Mesendoderm (in vitro differentiated cells): ENCODE data around the gene KSR2.

Source experiments
- DNase-seq: peaks from one replicate; pipeline ENCODE4 v3.0.0; 2013
- H2AK5ac ChIP-seq: 2 replicates; pipeline ENCODE4 v1.6.1; 2013; ENCODE audit warnings: low read length, inconsistent platforms
- H2BK120ac ChIP-seq: 2 replicates; pipeline ENCODE4 v1.6.1; 2013; ENCODE audit warnings: low read depth, mild to moderate bottlenecking, low read length, moderate library complexity, mixed read lengths
- H2BK15ac ChIP-seq: replicated peaks from 2 replicates; pipeline ENCODE4 v1.6.1; 2013; ENCODE audit warnings: low read depth, mild to moderate bottlenecking, moderate library complexity
- H2BK5ac ChIP-seq: 2 replicates; pipeline ENCODE4 v1.6.1; 2013; ENCODE audit warnings: low read length, inconsistent platforms
- H3K18ac ChIP-seq: 2 replicates; pipeline ENCODE4 v1.6.1; 2013; ENCODE audit warnings: mild to moderate bottlenecking, low read length, mixed read lengths
- H3K23ac ChIP-seq: one replicate; pipeline ENCODE4 v1.6.1; 2013; ENCODE audit warnings: low read length
- H3K27ac ChIP-seq: 2 replicates; pipeline ENCODE4 v1.5.1; 2013; ENCODE audit warnings: low read depth, mild to moderate bottlenecking, inconsistent platforms, low read length, moderate library complexity
- H3K27me3 ChIP-seq: 2 replicates; pipeline ENCODE4 v1.6.1; 2013; ENCODE audit warnings: low read length, control low read depth, mild to moderate bottlenecking, inconsistent platforms; ENCODE audit not compliant: insufficient read depth, poor library complexity
- H3K36me3 ChIP-seq: 2 replicates; pipeline ENCODE4 v1.6.1; 2013; ENCODE audit warnings: low read length, inconsistent platforms; ENCODE audit not compliant: control insufficient read depth, insufficient read depth
- H3K4ac ChIP-seq: one replicate; pipeline ENCODE4 v1.6.1; 2013; ENCODE audit warnings: low read depth, mild to moderate bottlenecking, low read length, moderate library complexity
- H3K4me1 ChIP-seq: 2 replicates; pipeline ENCODE4 v1.6.1; 2013; ENCODE audit warnings: low read depth, low read length, inconsistent platforms; ENCODE audit not compliant: control insufficient read depth
- H3K4me2 ChIP-seq: 2 replicates; pipeline ENCODE4 v1.6.1; 2013; ENCODE audit warnings: low read length
- H3K4me3 ChIP-seq: 2 replicates; pipeline ENCODE4 v1.5.1; 2013; ENCODE audit warnings: mild to moderate bottlenecking, low read length
- H3K56ac ChIP-seq: one replicate; pipeline ENCODE4 v1.6.1; 2013; ENCODE audit warnings: low read length
- H3K79me1 ChIP-seq: 2 replicates; pipeline ENCODE4 v1.6.1; 2013; ENCODE audit warnings: low read length, inconsistent platforms
- H3K79me2 ChIP-seq: 2 replicates; pipeline ENCODE4 v1.6.1; 2013; ENCODE audit warnings: mild to moderate bottlenecking, low read length; ENCODE audit not compliant: control insufficient read depth, insufficient read depth
- H3K9ac ChIP-seq: 2 replicates; pipeline ENCODE4 v1.6.1; 2013; ENCODE audit warnings: low read length, inconsistent platforms
- H4K5ac ChIP-seq: one replicate; pipeline ENCODE4 v1.6.1; 2013; ENCODE audit warnings: low read length
- H4K8ac ChIP-seq: one replicate; pipeline ENCODE4 v1.6.1; 2013; ENCODE audit warnings: low read depth, mild to moderate bottlenecking, control low read depth, low read length, moderate library complexity
- WGBS: extraction: QIAGEN DNeasy Blood & Tissue Kit; methylation state at CpG from one replicate; pipeline ENCODE4 v1.1.7; 2013; ENCODE audit warnings: low lambda C conversion rate, missing lambda C conversion rate; ENCODE audit not compliant: insufficient coverage; ENCODE audit errors: extremely low coverage; 5-methylcytosine and 5-hydroxymethylcytosine counted together

The KSR2 gene

DNA sequence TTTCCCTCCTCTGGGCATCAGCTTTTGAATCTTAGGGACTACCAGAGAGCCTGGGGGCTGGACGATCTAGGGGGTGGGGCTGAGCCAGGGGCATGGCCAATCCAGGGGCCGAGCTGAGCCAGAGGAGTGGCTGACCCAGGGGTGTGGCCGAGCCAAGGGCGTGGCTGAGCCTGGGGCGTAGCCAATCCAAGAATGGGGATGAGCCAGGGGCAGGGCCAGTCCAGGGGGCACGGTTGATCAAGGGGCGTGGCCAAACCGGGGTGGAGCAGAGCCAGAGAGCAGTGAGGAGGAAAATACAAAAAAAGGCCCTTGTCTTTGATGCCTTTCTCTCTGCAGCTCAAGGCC, 388.1 kb downstream of the KSR2 start:
- H3K4me2 ChIP-seq, result no peak overlapping the region
- no peak overlapping the region for H4K5ac ChIP-seq
- no peak overlapping the region for H3K4me3 ChIP-seq
- H3K9ac ChIP-seq, result no peak overlapping the region
- no peak overlapping the region for H3K23ac ChIP-seq
- no CpG with 5 or more reads among the region's 8 CpGs for WGBS
- peak; percentile 93 for DNase-seq
- no peak overlapping the region for H2BK15ac ChIP-seq
- H3K18ac ChIP-seq, result no peak overlapping the region
- no peak overlapping the region for H3K27ac ChIP-seq
- H3K56ac ChIP-seq, result no peak overlapping the region
- peaks cover 3% of the 10 kb centered on the region for H3K4me1 ChIP-seq
- H3K79me1 ChIP-seq, result no peaks in the 10 kb centered on the region
- H4K8ac ChIP-seq, result no peak overlapping the region
- H3K36me3 ChIP-seq, result no peaks in the 10 kb centered on the region
- no peak overlapping the region for H3K4ac ChIP-seq
- no peak overlapping the region for H2BK5ac ChIP-seq
- no peaks in the 10 kb centered on the region for H3K27me3 ChIP-seq
- H2BK120ac ChIP-seq, result no peak overlapping the region
- H3K79me2 ChIP-seq, result no peaks in the 10 kb centered on the region
- no peak overlapping the region for H2AK5ac ChIP-seq

DNA sequence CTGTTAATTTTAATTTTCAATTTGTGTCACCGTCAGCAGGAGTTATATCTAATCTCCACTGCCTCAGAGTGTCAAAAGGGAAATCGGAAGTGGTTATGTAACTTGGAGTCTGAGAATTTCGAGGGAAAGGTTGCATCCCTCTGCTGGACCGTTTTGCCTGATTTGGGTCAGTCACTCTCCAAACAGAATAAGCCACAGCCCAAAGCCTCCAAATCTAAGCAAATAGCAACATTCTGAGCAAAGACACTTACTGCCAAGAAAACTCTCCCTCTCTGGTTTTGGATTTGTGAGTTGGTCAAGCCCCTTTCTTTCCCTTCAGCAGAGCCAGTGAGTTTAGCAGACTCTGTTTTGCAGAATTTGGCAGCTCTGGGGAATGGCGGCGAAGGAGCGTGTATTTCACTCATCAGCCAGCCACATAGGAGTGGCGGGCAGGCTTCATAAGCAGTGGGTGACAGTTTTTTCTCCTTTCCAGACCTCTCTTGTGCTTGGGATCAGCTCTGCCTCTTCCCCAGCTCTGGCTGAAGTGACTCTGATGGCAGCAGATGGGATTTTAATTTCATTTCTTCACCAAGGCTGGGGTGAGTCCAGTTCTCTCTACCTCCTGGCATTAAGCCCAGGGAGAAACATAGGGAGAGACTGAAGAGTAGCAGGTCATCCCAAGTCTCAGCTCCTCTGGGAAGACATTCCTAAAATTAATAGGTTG, 388.6 kb downstream of the KSR2 start:
- H3K36me3 ChIP-seq, result no peaks in the 10 kb centered on the region
- H3K4me3 ChIP-seq, result no peak overlapping the region
- H4K8ac ChIP-seq, result no peak overlapping the region
- H3K79me2 ChIP-seq, result no peaks in the 10 kb centered on the region
- H2BK120ac ChIP-seq, result no peak overlapping the region
- H3K23ac ChIP-seq, result no peak overlapping the region
- no peak overlapping the region for H2BK15ac ChIP-seq
- no peak overlapping the region for H4K5ac ChIP-seq
- no peak for DNase-seq
- no peak overlapping the region for H3K9ac ChIP-seq
- H3K4me2 ChIP-seq, result no peak overlapping the region
- no peak overlapping the region for H3K56ac ChIP-seq
- WGBS, result no CpG with 5 or more reads among the region's 8 CpGs
- H3K18ac ChIP-seq, result no peak overlapping the region
- H2AK5ac ChIP-seq, result no peak overlapping the region
- peaks cover 3% of the 10 kb centered on the region for H3K4me1 ChIP-seq
- H3K4ac ChIP-seq, result no peak overlapping the region
- no peak overlapping the region for H3K27ac ChIP-seq
- no peaks in the 10 kb centered on the region for H3K27me3 ChIP-seq
- no peaks in the 10 kb centered on the region for H3K79me1 ChIP-seq
- H2BK5ac ChIP-seq, result no peak overlapping the region

DNA sequence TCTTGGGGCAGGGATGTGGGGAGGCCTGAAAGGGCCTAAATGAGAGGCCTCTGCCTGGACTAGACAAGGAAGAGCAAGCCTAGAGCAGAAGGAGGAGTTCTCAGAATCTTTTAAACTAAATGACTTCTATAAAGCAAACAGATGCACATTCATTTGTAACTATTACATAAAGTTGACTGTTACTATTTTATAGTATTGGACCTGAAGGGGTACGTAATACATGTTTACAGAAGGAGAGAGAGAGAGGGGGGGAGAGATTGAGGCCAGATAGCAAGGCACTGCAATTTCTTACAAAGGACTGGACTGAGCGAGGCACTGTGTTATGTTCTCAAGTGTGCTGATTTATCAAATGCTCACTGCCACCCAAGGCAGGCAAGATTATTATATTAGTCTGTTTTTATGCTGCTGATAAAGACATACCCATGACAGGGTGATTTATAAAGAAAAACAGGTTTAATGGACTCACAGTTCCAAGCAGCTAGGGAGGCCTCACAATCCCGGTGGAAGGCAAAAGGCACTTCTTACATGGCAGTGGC, 391.6 kb downstream of the KSR2 start:
- no peaks in the 10 kb centered on the region for H3K79me2 ChIP-seq
- no peak overlapping the region for H4K5ac ChIP-seq
- H3K9ac ChIP-seq, result no peak overlapping the region
- H3K4me2 ChIP-seq, result no peak overlapping the region
- H3K23ac ChIP-seq, result no peak overlapping the region
- no peaks in the 10 kb centered on the region for H3K79me1 ChIP-seq
- H3K36me3 ChIP-seq, result no peaks in the 10 kb centered on the region
- no peak overlapping the region for H3K56ac ChIP-seq
- H3K18ac ChIP-seq, result no peak overlapping the region
- H3K4me1 ChIP-seq, result no peaks in the 10 kb centered on the region
- H4K8ac ChIP-seq, result no peak overlapping the region
- no peak overlapping the region for H3K4me3 ChIP-seq
- no peak overlapping the region for H3K27ac ChIP-seq
- no peak overlapping the region for H2AK5ac ChIP-seq
- no peak for DNase-seq
- no peak overlapping the region for H2BK5ac ChIP-seq
- no peak overlapping the region for H2BK120ac ChIP-seq
- no CpG with 5 or more reads among the region's 3 CpGs for WGBS
- no peak overlapping the region for H2BK15ac ChIP-seq
- H3K4ac ChIP-seq, result no peak overlapping the region
- no peaks in the 10 kb centered on the region for H3K27me3 ChIP-seq

DNA sequence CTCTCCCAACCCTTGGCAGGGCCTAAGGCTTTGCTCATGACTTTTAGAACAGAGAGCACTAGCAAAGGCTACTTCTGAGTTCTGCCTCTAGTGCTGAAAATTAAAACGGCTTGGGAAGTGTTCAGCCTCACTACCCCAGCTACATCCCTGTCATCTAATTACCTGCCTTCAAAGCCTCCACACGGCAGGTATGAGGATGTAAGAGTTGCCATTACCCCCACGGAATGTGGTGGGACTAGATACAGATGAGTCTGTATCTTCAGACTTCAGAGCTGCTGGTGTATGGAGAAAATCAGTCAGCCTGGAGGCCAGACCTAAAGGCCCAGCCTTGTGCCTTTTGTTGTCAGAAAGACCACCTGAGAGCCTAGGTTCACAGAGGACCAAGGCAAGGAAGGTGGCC, 392.7 kb downstream of the KSR2 start:
- Histone ChIP-seq H2BK5ac (no peak overlapping the region), H3K56ac (no peak overlapping the region), H3K4me3 (no peak overlapping the region), H3K9ac (no peak overlapping the region), H3K36me3 (no peaks in the 10 kb centered on the region), H3K79me2 (no peaks in the 10 kb centered on the region), H3K4me1 (no peaks in the 10 kb centered on the region), H4K8ac (no peak overlapping the region), H2BK120ac (no peak overlapping the region), H3K4ac (no peak overlapping the region), H4K5ac (no peak overlapping the region), H2AK5ac (no peak overlapping the region), H3K27me3 (no peaks in the 10 kb centered on the region), H3K27ac (no peak overlapping the region), H3K79me1 (no peaks in the 10 kb centered on the region), H2BK15ac (no peak overlapping the region), H3K4me2 (no peak overlapping the region), H3K18ac (no peak overlapping the region), H3K23ac (no peak overlapping the region)
- no peak for DNase-seq
- no CpG with 5 or more reads among the region's 3 CpGs for WGBS

DNA sequence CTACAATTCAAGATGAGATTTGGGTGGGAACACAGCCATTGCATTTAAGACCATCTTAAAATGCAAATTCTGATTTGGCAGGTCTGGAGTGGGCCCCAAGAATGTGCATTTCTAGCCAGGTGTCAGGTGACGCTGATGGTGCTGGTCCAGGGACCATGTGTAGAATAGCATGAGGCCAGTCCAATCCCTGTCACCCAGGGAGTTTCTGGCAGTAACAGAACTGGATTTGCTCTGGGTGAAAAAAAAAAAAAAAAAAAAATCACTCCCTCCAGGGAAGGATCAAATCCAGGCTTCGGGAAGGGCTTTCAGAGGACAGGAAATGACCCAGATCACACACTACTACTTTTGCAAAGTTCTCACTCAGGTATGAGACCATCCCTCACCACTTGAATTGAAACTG, 394.1 kb downstream of the KSR2 start:
- no peak overlapping the region for H4K8ac ChIP-seq
- H3K36me3 ChIP-seq, result no peaks in the 10 kb centered on the region
- H3K4me2 ChIP-seq, result no peak overlapping the region
- H3K4ac ChIP-seq, result no peak overlapping the region
- no peaks in the 10 kb centered on the region for H3K79me2 ChIP-seq
- no peak overlapping the region for H2AK5ac ChIP-seq
- H3K4me3 ChIP-seq, result no peak overlapping the region
- no peak overlapping the region for H3K9ac ChIP-seq
- DNase-seq, result no peak
- H4K5ac ChIP-seq, result no peak overlapping the region
- H3K56ac ChIP-seq, result no peak overlapping the region
- H3K79me1 ChIP-seq, result no peaks in the 10 kb centered on the region
- H2BK15ac ChIP-seq, result no peak overlapping the region
- no peaks in the 10 kb centered on the region for H3K27me3 ChIP-seq
- no peaks in the 10 kb centered on the region for H3K4me1 ChIP-seq
- no CpG with 5 or more reads among the region's 2 CpGs for WGBS
- no peak overlapping the region for H2BK5ac ChIP-seq
- no peak overlapping the region for H3K27ac ChIP-seq
- H3K23ac ChIP-seq, result no peak overlapping the region
- no peak overlapping the region for H2BK120ac ChIP-seq
- H3K18ac ChIP-seq, result no peak overlapping the region

DNA sequence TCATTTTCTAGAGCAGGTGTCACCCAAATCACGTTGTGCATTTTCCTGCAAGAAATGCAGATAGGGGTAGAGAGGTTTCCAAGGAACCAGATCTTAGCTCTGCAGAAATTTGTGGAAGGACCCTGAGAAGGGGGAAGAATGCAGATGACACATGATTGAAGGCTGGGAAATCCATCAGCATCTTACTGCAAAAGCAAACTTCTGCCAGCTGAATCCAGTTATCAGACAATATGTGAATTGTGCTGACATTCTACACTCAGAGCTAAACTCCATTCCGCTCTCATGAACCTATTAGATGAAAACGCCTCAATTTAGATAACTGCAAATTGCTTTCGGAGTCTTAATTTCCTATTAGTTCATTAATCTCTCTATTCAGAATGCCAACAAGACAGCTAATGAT, 396.0 kb downstream of the KSR2 start:
- H3K4me3 ChIP-seq, result no peak overlapping the region
- no peak overlapping the region for H3K4ac ChIP-seq
- no peak overlapping the region for H2BK15ac ChIP-seq
- no peak overlapping the region for H3K18ac ChIP-seq
- H4K5ac ChIP-seq, result no peak overlapping the region
- no peak overlapping the region for H2BK5ac ChIP-seq
- H4K8ac ChIP-seq, result no peak overlapping the region
- no peaks in the 10 kb centered on the region for H3K79me1 ChIP-seq
- H3K27me3 ChIP-seq, result no peaks in the 10 kb centered on the region
- no peak overlapping the region for H3K9ac ChIP-seq
- no peak overlapping the region for H3K56ac ChIP-seq
- H3K23ac ChIP-seq, result no peak overlapping the region
- no peak overlapping the region for H2AK5ac ChIP-seq
- no peaks in the 10 kb centered on the region for H3K79me2 ChIP-seq
- no peaks in the 10 kb centered on the region for H3K36me3 ChIP-seq
- H3K4me1 ChIP-seq, result no peaks in the 10 kb centered on the region
- no peak overlapping the region for H2BK120ac ChIP-seq
- H3K27ac ChIP-seq, result no peak overlapping the region
- WGBS, result no CpG with 5 or more reads among the region's 4 CpGs
- DNase-seq, result no peak
- no peak overlapping the region for H3K4me2 ChIP-seq
